Superior temporal gyrus (tissue), 1 donor: ENCODE measurements around the gene SSH3.

Experiments
- DNase-seq: peaks from one replicate; pipeline ENCODE4 v3.0.0-alpha.2; 2016; ENCODE audit errors: extremely low spot score

SSH3 gene

DNA sequence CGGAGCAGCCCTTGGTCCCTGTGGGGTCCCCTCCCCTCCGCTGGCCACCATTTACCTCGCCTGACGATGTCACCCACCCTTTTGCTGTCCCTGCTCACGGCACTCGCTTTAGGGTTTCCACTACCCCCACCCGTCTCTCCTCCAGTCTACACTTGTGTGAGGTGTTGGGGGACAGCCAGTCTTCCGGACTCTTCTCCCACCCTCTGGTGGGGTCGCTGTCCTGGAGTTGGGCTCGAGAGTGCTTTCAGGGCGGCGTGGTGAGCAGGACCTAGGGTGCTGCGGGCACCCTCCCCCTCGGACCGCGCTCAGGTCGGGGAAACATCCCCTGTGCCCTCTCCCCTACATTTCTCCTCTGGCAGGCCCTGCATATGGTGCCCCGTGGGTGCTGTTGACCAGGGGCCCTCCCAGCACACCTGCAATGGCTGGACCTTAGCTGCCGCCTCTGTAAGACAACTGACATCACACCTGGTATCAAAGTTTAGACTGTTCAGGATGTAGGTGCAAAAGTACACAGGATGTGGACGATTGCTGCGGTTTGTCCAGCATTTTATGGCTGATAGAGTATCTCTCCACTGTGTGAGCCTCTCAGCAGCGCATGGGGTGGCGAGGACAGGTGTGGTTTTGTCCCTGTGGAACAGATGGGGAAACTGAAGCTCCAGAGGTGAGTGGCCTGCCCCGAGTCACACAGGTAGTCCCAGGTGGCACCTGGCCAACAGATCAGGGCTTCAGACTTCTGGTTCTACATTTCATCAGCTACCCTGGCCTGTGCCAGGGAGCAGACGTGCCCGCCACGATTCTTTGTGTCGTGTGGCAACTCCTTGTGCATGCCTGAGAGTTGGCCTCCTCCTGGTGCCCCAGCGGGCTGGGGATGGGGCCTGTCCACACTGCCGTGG lies 35.9 kb upstream of the SSH3 start:
- no peak for DNase-seq

DNA sequence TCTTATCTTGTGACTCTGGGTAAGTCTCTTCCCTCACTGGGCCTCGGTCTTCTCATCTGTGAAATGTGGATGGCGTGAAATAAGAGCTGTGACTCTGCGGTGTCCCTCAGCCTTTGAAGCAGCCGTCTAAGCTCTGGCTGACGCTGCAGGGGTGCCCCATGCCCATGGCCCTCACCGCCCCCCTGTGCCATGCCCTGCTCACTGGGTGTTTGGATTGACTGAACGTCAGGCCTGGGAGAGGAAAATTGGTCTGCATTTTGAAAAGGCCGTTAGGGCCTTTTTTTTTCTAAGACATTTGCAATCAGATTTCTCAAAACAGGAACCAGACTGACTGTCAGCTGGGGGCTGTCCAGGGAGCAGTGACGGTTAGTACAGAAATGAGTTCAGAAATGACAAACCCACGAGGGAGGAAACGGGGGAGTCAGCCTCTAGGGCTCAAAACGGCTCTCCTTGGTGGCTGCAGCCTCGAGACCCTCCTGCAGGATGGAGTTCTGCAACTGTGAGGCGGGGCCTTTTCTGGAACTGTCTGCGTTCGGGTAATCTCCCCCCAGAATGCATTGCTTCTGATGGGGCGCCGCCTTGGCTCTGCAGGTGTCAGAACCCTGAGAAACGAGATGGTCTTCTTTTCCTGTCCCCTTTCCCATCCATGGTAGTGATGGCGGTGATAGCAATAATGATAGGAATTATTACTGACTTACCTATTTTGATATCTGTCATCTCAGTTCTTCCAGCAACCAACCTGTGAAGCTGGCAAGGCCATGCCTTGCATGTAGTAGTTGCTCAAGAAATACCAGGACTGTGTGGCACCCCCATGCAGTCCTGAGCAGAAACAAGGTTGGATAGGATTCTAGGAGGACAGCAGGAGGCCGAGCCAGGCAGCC lies 35.0 kb upstream of the SSH3 start:
- no peak for DNase-seq

DNA sequence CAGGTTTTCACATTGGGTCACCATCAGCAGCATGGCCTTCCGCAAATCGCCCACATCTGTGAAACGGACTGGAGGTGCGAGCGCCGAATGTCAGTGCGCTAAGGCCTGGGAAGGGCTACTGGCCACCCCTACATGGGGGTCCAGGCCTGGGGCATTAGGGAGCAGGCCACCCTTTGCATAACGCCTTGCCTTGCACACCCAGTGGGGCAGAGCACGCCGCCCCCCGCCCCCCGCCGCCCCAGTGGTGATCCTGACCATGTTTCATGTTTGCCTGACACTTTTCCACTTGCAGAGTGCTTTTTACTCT lies 34.4 kb upstream of the SSH3 start:
- no peak for DNase-seq

DNA sequence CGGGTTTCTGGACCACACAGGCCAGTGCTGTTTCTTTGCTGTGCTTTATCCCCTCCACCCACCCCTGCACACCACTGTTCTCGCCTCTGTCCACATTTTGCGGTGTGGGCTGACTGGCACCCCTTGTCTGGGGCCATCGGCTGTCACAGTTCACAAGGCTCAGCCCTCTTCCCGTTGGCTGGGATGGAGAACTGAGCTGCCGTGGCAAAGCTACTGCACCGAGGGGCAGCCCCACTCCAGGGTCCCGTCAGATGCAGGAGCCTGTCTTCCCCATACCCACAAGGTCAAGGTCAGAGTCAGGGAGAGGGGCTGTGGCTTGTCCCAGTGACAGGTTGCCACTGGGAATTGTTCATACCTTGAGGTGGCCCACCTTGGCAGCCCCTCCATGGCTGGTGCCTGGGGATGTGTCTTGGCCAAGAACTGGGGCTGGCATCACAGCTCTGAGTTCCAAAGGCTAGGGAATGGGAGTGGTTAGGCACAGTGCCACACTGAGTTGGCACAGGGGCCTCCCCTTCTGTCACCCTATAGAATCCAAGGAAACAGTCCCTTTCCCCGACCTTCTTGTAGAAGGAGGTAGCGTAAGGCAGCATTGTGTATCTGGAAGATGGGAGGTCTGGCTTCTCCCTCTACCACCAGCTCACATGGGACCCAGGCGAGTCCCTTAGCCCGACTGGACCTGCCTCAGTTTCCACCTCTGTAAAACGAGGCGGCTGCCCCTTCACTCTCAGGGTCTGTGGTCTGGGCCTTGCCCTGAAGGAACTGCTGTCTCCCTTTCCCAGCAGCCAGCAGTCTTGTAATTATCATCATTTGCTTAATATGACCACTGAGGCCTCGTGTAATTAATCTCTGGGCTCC lies 33.7 kb upstream of the SSH3 start:
- no peak for DNase-seq

DNA sequence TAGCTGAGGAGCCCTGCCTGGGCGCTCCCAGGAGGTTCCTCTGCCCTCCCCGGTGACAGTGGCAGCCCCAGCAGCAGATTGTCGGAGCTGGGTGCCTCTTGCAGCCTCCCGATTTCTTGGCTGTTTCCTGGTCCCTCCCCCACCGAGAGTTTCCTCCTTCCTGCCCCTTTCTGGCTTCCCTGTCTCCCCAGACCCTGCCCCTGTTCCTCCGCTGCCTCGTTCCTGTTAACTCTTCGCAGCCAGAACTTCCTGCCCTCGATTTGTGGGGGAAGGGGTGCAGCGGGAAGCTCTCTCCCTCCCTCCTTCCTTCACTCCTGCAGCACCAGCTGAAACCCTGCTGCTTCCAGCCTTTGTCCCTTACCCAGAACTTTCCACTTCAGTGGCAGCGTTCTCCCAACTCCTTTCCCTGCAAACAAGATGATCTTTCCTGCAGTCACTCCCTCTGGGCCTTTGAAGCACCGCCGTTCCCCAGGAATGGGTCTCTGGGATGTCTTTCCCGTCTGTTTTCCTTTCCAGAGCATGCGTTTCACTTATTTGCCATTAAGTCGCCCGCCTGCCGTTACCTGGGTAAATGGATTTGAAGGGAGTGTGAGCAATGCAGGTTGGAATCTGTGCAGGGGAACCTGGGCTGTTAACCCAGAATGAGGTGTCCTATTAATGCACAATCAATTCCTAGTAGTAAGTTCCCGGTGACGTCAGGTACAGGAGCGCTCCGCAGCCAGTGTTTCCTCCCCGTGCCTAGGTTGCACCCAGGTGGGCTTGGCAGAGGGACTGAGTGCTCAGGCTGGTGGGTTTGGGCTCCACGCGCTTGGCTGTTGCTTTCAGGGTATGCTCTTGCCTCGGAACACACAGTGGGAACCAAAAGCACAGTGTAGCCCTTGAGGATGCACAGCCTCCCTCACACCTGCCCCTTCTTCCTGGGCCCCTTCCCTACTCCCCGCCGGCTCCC lies 32.8 kb upstream of the SSH3 start:
- DNase-seq: peak; percentile 29

DNA sequence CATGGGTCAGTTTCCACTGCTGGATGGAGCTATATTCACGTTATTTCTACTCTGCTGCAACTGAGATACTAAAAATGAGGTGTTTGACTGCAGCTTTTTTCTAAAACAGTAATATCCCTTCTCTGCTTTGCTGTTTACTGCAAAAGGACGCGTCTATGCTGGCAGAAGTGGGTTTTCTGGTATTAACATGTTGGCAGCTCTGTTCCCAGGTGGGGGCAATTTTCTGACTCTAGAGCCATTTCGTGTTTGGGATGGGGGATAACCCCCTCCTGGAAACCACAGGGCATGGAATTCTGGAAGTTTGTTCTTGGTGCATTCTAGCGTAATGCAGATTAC lies 32.2 kb upstream of the SSH3 start:
- DNase-seq: no peak

DNA sequence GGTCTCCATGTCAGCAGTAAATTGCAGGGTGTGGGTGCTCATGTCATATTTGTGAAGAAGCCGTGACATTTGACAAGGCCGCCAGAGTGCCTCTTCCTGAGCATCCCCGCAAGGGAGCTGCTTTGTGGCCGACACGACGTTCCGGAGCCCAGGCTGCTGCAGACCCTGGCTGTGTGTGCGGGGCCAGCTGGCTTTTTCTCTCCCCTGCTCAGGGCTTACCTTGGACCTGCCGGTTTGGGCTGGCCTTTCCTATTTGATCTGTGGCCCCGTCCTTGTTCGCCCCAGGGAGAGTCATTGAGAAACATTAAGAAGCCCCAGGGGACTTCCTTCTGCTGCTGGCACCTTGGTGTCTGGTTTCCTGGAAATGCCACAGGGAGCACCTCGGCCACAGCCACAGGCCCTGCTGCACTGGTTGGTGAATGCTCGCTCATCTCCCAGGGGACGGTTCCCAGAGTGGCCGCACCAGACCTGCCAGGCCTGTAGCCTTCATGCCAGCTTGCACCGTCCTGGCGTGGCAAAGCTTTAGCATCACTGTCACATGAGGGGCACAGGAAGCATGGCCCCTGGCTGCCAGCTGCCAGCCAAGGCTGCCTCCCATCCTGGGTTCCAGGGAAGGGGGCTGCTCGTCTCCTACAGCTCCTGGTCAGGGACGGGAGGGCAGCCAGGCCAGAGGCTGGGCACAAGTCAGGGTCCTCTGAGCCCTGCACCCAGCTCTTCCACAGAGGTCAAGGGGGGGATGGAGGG lies 31.6 kb upstream of the SSH3 start:
- no peak for DNase-seq

DNA sequence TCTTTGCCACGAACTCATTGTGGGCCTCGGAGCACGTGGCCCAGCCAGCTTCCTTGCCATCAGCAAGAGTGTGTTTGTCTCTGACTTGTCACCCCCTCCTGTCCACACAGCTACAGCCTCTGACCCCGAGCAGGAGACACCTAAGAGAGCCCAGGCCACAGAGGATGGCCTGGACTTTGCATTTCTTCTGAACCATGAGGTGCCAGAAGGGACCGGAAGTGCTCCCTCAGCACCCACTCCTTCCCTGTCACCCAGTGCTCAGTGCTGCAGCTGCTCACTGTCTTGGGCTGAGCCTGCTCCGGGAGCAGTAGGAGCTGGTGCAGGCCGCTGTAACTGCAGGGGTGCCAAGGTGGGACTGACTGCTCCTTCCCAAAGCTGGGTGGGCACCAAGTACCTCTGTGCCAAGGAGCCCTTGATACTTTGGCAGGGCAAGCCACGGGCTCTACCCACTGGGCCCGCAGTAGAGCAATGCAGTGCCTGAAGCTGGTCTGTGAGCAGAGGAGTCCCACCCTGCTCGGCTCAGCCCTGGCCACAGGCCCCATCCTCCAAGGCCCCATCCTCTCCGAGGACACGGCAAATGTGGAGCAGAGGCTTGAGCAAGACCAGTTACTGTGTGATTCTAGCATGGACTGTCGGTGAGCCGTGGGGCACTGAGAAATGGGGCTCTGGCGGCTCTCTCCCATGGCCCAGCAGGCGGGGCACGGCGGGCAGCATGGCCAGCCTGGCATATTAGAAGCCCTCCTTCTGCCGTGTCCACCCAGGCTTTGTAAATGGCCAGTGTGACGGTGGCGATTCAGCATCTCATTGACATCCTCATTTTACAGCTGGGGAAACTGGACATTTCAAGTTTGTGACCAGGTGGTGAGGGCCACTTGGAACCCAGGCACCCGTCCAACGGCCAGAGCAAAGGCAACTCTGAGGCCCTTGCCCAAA lies 30.7 kb upstream of the SSH3 start:
- no peak for DNase-seq

DNA sequence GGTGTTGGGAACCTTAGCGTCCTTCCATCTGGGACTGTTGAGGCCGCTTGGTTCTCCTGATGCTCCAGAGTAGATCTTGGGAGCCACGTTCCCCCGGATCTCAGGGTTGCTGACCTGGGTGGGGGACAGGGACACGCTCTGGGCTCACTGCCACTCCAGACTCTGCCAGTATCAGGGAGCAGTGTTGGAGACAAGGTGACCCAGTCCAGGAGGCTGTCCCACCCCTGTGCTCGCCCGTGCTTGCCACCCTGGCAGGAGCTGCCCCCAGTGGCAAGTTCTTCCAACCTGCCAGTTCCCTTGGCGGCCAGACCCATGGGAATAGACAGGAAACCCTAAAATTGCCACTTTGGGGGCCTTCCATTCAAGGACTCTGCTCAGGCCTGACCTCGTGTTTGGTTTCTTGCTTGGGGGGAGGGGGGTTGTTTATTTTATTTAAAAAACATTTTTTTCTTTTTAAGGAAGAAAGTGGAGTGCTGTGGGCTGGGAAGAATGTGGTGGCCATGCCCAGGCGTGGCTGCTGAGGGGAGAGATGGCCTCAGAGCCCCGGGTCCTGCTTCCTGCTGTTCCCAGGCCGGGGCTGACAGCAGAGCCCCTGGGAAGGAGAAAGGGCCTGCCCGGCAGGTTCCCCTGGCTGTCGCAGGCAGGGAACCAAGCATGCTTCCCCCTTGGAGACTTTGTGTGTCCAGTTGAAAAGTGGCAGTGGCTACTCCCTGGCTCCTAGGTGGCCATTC lies 29.9 kb upstream of the SSH3 start:
- DNase-seq: no peak

DNA sequence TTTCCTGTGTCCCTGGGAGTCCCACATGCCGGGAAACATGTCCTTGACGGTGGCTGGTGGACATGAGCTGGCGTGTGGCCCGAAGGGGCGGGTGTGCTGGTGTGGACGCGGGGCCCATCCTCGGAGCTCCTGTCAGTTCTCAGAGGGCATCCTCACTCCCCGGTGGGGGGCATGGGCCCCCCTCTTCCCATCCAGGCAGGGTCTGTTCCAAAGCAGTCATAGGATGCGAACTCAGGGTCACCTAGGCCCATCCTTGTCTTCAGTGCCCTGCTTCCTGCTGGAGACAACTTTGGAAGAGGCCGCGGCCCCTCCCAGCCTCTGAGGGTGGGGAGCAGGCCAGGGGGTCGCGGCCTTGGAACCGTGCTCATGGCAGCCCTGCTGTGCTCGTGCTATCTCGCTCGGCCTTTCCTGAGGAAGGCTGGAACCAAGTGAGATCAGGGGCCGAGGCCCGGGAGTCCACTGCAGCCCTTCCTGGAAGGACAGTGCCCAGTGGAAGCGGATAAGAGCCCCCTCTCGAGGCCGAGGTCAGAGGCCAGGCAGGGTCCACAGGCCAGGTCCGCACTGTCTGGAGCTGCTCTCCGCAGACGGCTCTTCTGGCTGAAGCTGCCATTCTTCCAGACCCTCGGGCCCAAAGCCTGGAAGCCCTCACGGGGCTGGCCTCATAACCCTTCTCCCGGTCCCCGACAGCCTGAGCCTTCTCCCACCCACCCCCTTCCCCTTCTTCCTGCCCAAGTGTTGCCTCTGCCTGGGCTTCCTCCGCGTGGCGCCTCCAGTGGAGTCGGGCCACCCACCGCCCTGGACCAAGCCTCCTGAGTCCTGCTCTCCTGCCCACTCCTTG lies 28.3 kb upstream of the SSH3 start:
- DNase-seq: no peak

DNA sequence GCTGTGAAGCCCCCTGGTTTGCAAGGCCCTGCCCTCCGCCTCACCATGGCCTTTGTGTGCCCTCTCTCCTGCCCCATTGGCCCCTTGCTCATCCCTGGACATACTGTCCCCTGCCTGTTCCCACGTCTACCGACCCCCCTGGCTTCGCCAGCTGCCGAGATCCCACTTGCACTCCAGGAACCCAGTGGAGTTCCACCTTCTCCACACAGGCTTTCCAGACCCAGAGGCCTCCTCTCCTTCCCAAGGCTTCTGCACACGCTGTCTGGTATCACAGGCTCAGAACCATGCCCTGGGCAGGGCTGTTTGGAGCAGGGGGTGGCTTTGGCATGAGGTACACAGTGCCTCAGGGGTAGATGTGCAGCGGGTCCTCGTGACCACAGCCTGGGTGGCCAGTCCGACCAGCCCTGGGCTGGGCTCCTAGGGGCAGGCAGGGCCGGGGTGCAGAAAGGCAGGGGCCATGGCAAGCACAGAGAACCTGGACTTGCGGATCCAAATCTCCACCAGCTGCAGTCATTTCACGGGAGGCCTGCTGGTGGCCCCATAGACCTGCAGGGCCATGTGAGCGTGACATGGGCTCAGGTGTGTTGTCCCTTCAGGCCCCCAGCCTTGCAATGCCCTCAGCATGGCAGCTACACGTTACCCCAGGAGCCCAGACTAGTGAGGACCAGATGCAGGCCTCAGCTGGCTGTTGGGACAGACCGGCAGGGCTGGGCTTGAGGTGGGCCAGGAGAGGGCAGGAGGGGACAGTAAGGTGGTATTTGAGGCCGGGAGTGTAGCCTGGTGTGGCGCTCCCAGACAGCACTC lies 27.5 kb upstream of the SSH3 start:
- no peak for DNase-seq

DNA sequence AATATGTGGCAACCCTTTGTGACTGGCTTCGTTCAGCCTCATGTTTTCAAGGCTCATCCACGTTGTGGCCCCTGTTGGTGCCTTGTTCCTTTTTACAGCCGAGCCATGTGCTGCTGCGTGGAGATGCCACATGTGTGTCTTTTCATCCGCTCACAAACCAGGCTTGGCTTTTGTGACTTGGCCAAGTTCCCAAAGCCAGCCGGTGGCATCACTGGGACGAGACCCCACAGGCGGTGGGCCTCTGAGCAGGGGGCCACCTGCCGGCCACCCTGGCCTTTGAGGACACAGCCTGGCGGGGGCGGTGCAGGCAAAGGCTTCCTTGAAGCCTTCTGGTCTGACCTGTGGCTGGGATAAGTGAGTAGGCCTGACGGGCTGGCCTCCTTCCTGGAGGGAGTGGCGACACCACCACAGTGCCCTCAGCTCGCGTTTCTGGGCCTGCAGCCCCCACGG lies 26.5 kb upstream of the SSH3 start:
- DNase-seq: no peak

DNA sequence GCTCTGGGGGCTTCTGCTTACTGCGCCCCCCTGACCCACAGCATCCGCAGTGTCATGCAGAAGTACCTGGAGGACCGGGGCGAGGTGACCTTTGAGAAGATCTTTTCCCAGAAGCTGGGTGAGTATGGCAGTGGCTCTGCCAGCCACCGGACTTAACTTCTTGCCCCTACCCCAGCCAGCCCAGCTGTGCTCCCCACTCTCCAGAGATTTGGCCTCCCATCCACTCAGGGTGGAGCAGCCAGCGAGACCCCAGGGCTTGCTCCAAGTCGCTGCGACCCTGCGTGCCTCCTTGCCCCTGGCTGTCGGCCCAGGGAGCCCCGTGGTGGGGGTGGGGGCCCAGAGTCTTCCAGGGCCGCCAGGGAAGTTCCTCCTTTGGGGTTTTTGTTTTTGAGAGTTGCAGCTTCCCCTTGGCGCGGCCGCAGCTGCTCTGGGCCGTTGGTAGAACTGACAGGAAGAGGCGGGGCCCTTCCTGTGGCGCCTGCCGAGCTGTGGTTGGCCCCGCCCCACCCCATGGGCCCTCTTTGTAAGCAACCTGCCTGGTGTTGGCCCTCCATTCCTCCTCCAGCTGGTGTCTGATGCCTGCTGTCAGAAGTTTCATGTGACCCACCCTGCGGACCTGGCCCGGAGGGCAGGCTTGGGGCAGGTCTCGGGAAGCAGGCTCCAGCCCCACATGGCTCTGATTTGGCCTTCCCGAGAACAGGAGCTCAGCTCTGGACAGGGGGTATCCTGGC lies 25.9 kb upstream of the SSH3 start:
- no peak for DNase-seq

DNA sequence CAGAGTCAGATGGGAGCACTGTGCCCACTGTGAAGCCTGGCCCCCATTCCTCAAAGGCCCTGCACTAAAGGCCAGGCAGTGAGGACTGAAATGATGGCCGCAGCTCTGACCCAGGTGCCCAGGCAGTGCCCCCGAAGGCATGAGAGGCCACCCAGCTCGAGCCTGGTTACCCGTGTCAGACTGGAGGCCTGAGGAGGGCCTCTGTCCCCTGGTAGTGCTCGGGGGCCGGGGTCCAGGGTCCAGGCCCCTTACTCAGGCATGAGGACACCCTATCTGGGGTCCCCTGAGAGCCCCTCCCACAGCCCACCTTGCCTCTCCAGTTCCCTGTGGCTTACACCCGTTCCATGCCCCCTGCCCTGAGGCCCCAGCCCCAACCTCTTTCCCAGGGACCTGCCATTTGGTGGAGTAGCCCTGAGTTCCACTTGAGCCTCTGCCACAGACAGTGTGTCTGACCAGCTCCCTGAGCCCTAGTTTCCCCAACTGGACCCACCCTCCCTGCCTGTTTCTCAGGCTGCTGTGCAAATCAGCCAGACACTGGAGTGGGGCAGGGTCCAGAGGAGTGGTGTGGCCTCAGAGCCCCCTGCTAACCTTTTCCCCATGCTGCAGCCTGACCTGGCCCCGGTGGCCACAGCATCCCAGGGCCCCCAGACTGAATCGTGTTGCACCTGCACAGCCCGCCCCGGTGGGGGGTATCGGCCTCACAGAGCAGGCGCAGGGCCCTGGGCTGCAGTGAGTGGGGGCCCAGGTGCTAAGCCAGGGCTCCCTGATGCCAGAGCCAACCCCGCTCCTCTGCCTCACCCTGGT lies 25.0 kb upstream of the SSH3 start:
- no peak for DNase-seq

DNA sequence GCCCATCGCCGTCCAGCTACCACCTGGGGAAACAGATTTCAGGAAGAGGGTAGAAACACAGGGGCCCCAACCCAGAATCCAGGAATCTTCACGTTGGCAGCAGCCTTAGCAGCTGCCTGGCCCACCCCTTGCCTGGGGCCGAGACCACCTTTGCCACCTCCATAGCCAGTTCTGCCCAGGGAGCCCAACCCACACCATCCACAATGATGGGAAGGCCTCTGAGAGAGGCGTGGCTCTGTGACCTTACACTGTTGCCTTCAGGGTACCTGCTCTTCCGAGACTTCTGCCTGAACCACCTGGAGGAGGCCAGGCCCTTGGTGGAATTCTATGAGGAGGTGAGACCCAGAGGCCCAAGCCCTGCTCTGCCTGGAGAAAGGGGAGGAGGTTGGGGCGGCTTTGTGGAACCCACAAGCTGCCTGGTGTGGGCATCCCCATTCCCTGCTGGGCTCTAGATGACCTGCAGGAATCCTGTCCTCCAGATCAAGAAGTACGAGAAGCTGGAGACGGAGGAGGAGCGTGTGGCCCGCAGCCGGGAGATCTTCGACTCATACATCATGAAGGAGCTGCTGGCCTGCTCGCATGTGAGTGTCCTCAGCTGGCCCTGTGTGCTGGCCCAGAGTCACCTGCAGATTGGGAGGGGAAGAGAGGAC lies 24.3 kb upstream of the SSH3 start:
- DNase-seq: no peak
